ENCODE measurements around the gene KRTAP9-9. TPM values are rescaled to one million over a fixed set of nuclear protein-coding genes. Genes with fewer than 3 reads are reported as not detected.
"Not testable (repeated sequence)": the region's sequence is repeated elsewhere in the genome, so short reads cannot be mapped to it uniquely, and the experiment has no call there.

Gene KRTAP9-9
- not detected for total RNA-seq

DNA sequence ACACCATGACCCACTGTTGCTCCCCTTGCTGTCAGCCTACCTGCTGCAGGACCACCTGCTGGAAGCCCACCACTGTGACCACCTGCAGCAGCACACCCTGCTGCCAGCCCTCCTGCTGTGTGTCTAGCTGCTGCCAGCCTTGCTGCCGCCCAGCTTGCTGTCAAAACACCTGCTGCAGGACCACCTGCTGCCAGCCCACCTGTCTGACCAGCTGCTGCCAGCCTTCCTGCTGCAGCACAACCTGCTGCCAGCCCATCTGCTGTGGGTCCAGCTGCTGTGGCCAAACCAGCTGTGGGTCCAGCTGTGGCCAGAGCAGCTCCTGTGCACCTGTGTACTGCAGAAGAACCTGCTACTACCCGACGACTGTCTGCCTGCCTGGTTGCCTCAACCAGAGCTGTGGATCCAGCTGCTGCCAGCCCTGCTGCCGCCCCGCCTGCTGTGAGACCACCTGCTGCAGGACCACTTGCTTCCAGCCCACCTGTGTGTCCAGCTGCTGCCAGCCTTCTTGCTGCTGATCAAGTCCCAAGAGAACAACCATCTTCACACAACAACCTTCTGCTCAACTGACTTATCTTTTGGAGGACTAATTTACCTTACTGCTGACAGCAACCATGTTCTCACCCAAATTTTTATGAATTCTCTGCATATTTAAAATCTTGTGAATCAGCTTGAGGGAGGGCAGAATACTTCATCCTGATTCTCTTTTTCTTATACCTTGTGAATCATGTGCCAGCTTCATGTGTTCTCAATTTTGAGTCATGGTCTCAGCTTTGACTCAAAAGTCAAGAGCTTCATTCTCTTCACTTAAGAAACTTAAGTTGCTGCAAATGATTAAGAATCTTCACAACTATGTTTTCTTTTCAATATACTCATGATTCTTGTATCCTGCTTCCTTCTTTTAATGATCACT, at the start of gene KRTAP9-9:
KRTAP9-9 (plus strand) TSS at position 4 of the 910 bp plus-strand sequence.
- peaks cover 8 to 16% (median 10%) of the 10 kb centered on the region in 3 donors for H3K27me3 ChIP-seq (ENCODE audit: control insufficient read depth in 3 of 3, insufficient read depth in 3 of 3, low read length in 3 of 3)

DNA sequence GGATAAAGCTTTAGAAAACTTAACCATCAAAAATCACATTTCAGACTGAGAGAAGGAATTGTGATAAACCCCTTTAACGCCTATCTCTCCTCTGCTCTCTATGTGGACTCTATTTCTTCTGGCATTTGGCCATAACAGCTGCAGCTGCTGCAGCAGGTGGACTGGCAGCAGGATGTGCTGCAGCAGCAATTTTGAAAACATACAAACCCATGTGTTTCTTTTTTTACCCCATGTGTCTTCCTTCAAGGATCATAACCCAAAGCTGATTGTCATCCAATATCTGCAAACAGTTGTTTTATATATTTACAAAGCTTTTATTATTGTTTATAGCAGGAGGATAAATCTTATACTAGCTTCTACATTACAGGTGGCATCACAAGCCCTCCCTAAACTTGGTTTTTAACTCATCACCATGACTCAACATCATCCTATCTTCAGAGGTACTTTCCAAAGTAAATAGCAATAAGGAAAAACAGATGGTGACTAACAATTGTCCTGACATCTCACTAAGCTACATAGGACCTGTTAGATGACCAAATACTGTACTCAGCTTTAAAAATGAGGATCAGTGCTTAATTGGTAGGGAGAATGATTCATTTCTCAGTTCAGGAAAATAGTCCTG, 43.2 kb upstream of the KRTAP9-9 start:
- no peak overlapping the region for H3K27ac ChIP-seq (ENCODE audit: low read depth, low read length)
- H3K36me3 ChIP-seq (ENCODE audit: control insufficient read depth in 3 of 3, insufficient read depth in 3 of 3, low read length in 3 of 3): no peaks in the 10 kb centered on the region
- no peaks in the 10 kb centered on the region for H3K4me1 ChIP-seq (ENCODE audit: control insufficient read depth in 3 of 3, insufficient read depth in 3 of 3, low read length in 3 of 3)
- H3K4me3 ChIP-seq (ENCODE audit: low read length in 3 of 3): no peak overlapping the region
- H3K9me3 ChIP-seq (ENCODE audit: control insufficient read depth in 3 of 3, low read length in 3 of 3): no peaks in the 10 kb centered on the region
- H3K27me3 ChIP-seq (ENCODE audit: control insufficient read depth in 3 of 3, insufficient read depth in 3 of 3, low read length in 3 of 3): peaks cover 3 to 16% (median 14%) of the 10 kb centered on the region in 3 donors
- H3K9ac ChIP-seq (ENCODE audit: low read depth in 1 of 3, low read length in 3 of 3): no peak overlapping the region

More for the DNA sequence above, at the start of gene KRTAP9-9:
- H3K9ac ChIP-seq (ENCODE audit: low read depth in 1 of 3, low read length in 3 of 3); H3K36me3 ChIP-seq (ENCODE audit: control insufficient read depth in 3 of 3, insufficient read depth in 3 of 3, low read length in 3 of 3); H3K4me3 ChIP-seq (ENCODE audit: low read length in 3 of 3); H3K4me1 ChIP-seq (ENCODE audit: control insufficient read depth in 3 of 3, insufficient read depth in 3 of 3, low read length in 3 of 3); H3K9me3 ChIP-seq (ENCODE audit: control insufficient read depth in 3 of 3, low read length in 3 of 3); H3K27ac ChIP-seq (ENCODE audit: low read depth, low read length): not testable (repeated sequence)

DNA sequence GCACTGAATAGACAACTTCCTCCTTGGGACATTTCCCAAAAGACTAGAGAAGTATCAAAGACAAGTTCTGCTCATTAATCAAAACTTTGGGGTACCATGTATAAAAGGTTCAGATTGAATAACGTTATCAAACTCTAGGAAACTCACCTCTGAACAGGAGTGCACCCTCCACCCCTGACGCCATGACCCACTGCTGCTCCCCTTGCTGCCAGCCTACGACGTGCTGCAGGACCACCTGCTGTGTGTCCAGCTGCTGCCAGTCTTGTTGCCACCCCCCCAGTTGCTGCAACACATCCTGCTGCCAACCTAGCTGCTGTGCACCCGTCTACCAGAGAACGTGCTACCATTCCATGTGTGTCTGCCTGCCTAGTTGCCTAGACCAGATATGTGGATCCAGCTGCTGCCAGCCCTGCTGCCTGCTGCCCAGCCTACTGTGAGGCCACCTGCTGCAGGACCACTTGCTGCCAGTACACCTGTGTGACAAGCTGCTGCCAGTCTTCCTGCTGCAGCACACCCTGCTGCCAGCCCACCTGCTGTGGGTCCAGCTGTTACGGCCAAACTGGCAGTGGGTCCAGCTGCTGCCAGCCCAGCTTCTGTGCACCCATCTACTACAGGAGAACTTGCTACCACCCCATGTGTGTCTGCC, 42.5 kb upstream of the KRTAP9-9 start:
- Histone ChIP-seq H3K4me1 (ENCODE audit: control insufficient read depth in 3 of 3, insufficient read depth in 3 of 3, low read length in 3 of 3) (no peaks in the 10 kb centered on the region), H3K36me3 (ENCODE audit: control insufficient read depth in 3 of 3, insufficient read depth in 3 of 3, low read length in 3 of 3) (no peaks in the 10 kb centered on the region), H3K9me3 (ENCODE audit: control insufficient read depth in 3 of 3, low read length in 3 of 3) (no peaks in the 10 kb centered on the region), H3K27me3 (ENCODE audit: control insufficient read depth in 3 of 3, insufficient read depth in 3 of 3, low read length in 3 of 3) (peaks cover 3 to 16% (median 14%) of the 10 kb centered on the region in 3 donors), H3K4me3 (ENCODE audit: low read length in 3 of 3) (no peak overlapping the region), H3K27ac (ENCODE audit: low read depth, low read length) (no peak overlapping the region), H3K9ac (ENCODE audit: low read depth in 1 of 3, low read length in 3 of 3) (no peak overlapping the region)

DNA sequence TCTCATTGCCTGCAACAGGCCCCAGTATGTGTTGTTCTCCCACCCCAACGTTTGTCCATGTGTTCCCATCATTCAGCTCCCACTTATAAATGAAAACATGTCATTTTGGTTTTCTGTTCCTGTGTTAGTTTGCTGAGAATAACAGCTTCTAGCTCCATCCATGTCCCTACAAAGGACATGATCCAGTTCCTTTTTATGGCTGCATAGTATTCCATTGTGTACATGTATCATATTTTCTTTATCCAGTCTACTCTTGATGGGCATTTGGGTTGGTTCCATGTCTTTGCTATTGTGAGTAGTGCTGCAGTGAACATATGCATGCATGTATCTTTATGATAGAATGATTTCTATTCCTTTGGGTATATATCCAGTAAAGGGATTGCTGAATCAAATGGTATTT, 39.5 kb upstream of the KRTAP9-9 start:
- Histone ChIP-seq H3K4me1 (ENCODE audit: control insufficient read depth in 3 of 3, insufficient read depth in 3 of 3, low read length in 3 of 3) (no peaks in the 10 kb centered on the region), H3K4me3 (ENCODE audit: low read length in 3 of 3) (no peak overlapping the region), H3K36me3 (ENCODE audit: control insufficient read depth in 3 of 3, insufficient read depth in 3 of 3, low read length in 3 of 3) (no peaks in the 10 kb centered on the region), H3K27ac (ENCODE audit: low read depth, low read length) (no peak overlapping the region), H3K9me3 (ENCODE audit: control insufficient read depth in 3 of 3, low read length in 3 of 3) (no peaks in the 10 kb centered on the region), H3K9ac (ENCODE audit: low read depth in 1 of 3, low read length in 3 of 3) (no peak overlapping the region), H3K27me3 (ENCODE audit: control insufficient read depth in 3 of 3, insufficient read depth in 3 of 3, low read length in 3 of 3) (peaks cover 0 to 16% (median 14%) of the 10 kb centered on the region in 3 donors)

DNA sequence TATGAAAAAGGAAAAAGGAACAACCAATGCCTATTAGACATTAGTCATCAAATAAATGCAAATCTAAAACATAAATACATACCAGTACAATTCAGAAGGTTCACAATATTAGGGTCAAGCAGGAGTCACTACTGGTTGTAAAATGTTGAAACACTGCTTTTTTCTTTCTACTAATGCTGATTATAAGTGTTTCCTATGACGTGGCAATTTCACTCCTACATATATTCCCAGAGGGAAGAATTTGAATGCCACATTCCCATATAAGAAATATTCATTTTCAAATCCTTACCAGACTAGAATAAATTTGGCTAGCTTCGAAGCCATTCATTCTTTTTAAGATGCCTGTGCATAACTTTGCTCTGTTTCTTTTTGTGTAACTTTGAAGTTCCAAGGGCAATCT, 31.4 kb upstream of the KRTAP9-9 start:
- no peak overlapping the region for H3K4me3 ChIP-seq (ENCODE audit: low read length in 3 of 3)
- peaks cover 0 to 6% (median 0%) of the 10 kb centered on the region in 3 donors for H3K27me3 ChIP-seq (ENCODE audit: control insufficient read depth in 3 of 3, insufficient read depth in 3 of 3, low read length in 3 of 3)
- no peaks in the 10 kb centered on the region for H3K4me1 ChIP-seq (ENCODE audit: control insufficient read depth in 3 of 3, insufficient read depth in 3 of 3, low read length in 3 of 3)
- no peaks in the 10 kb centered on the region for H3K36me3 ChIP-seq (ENCODE audit: control insufficient read depth in 3 of 3, insufficient read depth in 3 of 3, low read length in 3 of 3)
- H3K27ac ChIP-seq (ENCODE audit: low read depth, low read length): no peak overlapping the region
- H3K9ac ChIP-seq (ENCODE audit: low read depth in 1 of 3, low read length in 3 of 3): no peak overlapping the region
- no peaks in the 10 kb centered on the region for H3K9me3 ChIP-seq (ENCODE audit: control insufficient read depth in 3 of 3, low read length in 3 of 3)

DNA sequence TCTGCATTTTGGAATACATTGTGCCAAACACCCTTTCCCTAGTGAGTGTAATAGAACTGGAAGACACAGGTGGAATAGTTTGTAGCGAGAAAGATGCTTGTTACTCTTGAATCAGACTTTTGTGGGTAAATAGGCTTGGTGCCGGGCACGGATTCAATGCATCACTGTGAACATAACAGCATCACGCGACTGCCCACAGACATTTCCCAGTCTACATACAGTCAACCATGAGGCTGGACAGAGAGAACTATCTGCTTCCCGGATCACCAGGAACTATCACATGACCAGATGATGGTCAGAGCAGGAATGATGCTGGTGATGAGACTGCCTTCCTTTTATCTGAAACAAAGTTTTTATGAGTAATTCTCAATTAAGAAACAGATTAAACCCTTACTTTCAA, 29.1 kb upstream of the KRTAP9-9 start:
- H3K9ac ChIP-seq (ENCODE audit: low read depth in 1 of 3, low read length in 3 of 3): no peak overlapping the region
- no peaks in the 10 kb centered on the region for H3K9me3 ChIP-seq (ENCODE audit: control insufficient read depth in 3 of 3, low read length in 3 of 3)
- H3K27ac ChIP-seq (ENCODE audit: low read depth, low read length): no peak overlapping the region

DNA sequence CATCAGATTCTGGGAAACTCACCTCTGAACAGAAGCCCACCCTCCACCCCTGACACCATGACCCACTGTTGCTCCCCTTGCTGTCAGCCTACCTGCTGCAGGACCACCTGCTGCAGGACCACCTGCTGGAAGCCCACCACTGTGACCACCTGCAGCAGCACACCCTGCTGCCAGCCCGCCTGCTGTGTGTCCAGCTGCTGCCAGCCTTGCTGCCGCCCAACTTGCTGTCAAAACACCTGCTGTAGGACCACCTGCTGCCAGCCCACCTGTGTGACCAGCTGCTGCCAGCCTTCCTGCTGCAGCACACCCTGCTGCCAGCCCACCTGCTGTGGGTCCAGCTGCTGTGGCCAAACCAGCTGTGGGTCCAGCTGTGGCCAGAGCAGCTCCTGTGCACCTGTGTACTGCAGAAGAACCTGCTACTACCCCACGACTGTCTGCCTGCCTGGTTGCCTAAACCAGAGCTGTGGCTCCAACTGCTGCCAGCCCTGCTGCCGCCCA, 28.5 kb upstream of the KRTAP9-9 start, which contains the start of gene KRTAP9-2:
KRTAP9-2 (plus strand) TSS at position 51 of the 498 bp plus-strand sequence; CDS start at position 58, 7 bp downstream.
- peaks cover 0 to 10% (median 1%) of the 10 kb centered on the region in 3 donors for H3K27me3 ChIP-seq (ENCODE audit: control insufficient read depth in 3 of 3, insufficient read depth in 3 of 3, low read length in 3 of 3)
- H3K4me1 ChIP-seq (ENCODE audit: control insufficient read depth in 3 of 3, insufficient read depth in 3 of 3, low read length in 3 of 3); H3K9ac ChIP-seq (ENCODE audit: low read depth in 1 of 3, low read length in 3 of 3); H3K27ac ChIP-seq (ENCODE audit: low read depth, low read length); H3K4me3 ChIP-seq (ENCODE audit: low read length in 3 of 3); H3K9me3 ChIP-seq (ENCODE audit: control insufficient read depth in 3 of 3, low read length in 3 of 3); H3K36me3 ChIP-seq (ENCODE audit: control insufficient read depth in 3 of 3, insufficient read depth in 3 of 3, low read length in 3 of 3): not testable (repeated sequence)

More for the DNA sequence above, 29.1 kb upstream of the KRTAP9-9 start:
- H3K36me3 ChIP-seq (ENCODE audit: control insufficient read depth in 3 of 3, insufficient read depth in 3 of 3, low read length in 3 of 3): no peaks in the 10 kb centered on the region
- H3K4me1 ChIP-seq (ENCODE audit: control insufficient read depth in 3 of 3, insufficient read depth in 3 of 3, low read length in 3 of 3): no peaks in the 10 kb centered on the region
- H3K4me3 ChIP-seq (ENCODE audit: low read length in 3 of 3): no peak overlapping the region
- peaks cover 0 to 10% (median 0%) of the 10 kb centered on the region in 3 donors for H3K27me3 ChIP-seq (ENCODE audit: control insufficient read depth in 3 of 3, insufficient read depth in 3 of 3, low read length in 3 of 3)

DNA sequence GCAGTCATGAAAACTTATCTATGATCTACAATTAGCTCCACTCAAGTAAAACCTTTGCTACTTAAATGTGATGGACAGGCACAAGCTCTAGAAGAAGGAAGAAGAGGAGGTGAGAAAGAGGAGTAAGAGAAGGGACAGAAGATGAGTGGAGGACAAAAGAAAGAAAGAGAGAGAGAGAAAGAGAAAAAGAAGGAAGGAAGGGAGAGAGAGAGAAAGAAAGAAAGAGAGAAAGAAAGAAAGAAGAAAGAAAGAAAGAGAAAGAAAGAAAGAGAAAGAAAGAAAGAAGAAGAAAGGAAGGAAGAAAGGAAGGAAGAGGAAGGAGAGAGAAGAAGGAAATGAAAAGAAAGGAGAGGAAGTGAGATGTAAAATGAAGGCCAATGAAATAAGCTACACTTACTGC, 25.1 kb upstream of the KRTAP9-9 start:
- H3K27me3 ChIP-seq (ENCODE audit: control insufficient read depth in 3 of 3, insufficient read depth in 3 of 3, low read length in 3 of 3): peaks cover 0 to 22% (median 6%) of the 10 kb centered on the region in 3 donors
- H3K4me1 ChIP-seq (ENCODE audit: control insufficient read depth in 3 of 3, insufficient read depth in 3 of 3, low read length in 3 of 3): no peaks in the 10 kb centered on the region
- no peaks in the 10 kb centered on the region for H3K9me3 ChIP-seq (ENCODE audit: control insufficient read depth in 3 of 3, low read length in 3 of 3)
- no peak overlapping the region for H3K9ac ChIP-seq (ENCODE audit: low read depth in 1 of 3, low read length in 3 of 3)
- H3K27ac ChIP-seq (ENCODE audit: low read depth, low read length): no peak overlapping the region
- H3K4me3 ChIP-seq (ENCODE audit: low read length in 3 of 3): no peak overlapping the region
- H3K36me3 ChIP-seq (ENCODE audit: control insufficient read depth in 3 of 3, insufficient read depth in 3 of 3, low read length in 3 of 3): no peaks in the 10 kb centered on the region

DNA sequence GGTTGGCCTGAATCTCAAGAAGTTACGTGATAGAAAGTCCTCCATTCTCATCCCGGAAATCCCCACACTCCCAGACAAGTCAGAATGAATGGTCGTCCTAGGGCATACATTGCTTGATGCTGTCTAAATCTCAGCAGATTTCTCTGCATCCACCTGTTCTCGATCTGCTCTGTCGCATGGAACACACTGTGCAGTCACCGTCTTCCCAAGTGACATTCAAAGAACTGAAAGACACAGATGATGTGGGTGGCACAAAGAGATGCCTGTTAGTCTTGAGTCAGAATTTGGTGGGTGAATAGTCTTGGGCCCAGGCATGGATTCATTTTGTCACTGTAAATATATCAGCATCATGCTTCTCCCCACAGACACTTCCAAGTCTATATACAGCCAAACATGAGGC, 23.5 kb upstream of the KRTAP9-9 start:
- no peaks in the 10 kb centered on the region for H3K9me3 ChIP-seq (ENCODE audit: control insufficient read depth in 3 of 3, low read length in 3 of 3)
- no peak overlapping the region for H3K4me3 ChIP-seq (ENCODE audit: low read length in 3 of 3)
- H3K36me3 ChIP-seq (ENCODE audit: control insufficient read depth in 3 of 3, insufficient read depth in 3 of 3, low read length in 3 of 3): no peaks in the 10 kb centered on the region
- H3K9ac ChIP-seq (ENCODE audit: low read depth in 1 of 3, low read length in 3 of 3): no peak overlapping the region
- peaks cover 0 to 16% (median 6%) of the 10 kb centered on the region in 3 donors for H3K27me3 ChIP-seq (ENCODE audit: control insufficient read depth in 3 of 3, insufficient read depth in 3 of 3, low read length in 3 of 3)
- H3K4me1 ChIP-seq (ENCODE audit: control insufficient read depth in 3 of 3, insufficient read depth in 3 of 3, low read length in 3 of 3): no peaks in the 10 kb centered on the region
- H3K27ac ChIP-seq (ENCODE audit: low read depth, low read length): no peak overlapping the region

All from skeletal muscle tissue (tissue), 4 donors.